ENCODE data around the gene MPRIP.
"Not testable (repeated sequence)": the region's sequence is repeated elsewhere in the genome, so short reads cannot be mapped to it uniquely, and the experiment has no call there.

The MPRIP gene

DNA sequence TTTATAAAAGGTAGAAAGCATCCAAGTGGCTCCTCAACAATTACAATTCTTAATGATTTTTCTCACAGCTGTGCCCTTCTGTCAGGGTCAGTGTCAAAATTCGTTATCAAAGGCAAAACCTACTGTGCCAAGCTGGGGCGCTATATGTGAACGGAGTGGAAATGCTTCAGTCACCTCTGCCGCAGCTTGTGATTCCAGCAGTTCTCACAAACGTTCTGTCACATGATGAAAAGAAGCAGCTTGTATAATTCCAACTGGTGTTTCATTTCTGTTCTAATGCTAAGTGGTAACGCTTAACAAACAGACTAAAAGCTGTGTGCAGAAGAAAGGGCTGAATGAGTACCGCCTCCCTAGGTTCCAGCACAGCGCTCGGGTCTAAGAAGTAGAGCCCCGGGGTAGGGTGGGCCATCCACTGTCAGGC is 149.7 kb downstream of the MPRIP start:
- TF ChIP-seq, protein P1, sequence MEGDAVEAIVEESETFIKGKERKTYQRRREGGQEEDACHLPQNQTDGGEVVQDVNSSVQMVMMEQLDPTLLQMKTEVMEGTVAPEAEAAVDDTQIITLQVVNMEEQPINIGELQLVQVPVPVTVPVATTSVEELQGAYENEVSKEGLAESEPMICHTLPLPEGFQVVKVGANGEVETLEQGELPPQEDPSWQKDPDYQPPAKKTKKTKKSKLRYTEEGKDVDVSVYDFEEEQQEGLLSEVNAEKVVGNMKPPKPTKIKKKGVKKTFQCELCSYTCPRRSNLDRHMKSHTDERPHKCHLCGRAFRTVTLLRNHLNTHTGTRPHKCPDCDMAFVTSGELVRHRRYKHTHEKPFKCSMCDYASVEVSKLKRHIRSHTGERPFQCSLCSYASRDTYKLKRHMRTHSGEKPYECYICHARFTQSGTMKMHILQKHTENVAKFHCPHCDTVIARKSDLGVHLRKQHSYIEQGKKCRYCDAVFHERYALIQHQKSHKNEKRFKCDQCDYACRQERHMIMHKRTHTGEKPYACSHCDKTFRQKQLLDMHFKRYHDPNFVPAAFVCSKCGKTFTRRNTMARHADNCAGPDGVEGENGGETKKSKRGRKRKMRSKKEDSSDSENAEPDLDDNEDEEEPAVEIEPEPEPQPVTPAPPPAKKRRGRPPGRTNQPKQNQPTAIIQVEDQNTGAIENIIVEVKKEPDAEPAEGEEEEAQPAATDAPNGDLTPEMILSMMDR (IDR thresholded peaks at IDR 0.05; ENCODE audit: low read depth, low read length): no peak
- no peak overlapping the region for H3K4me3 ChIP-seq (replicated peaks in 1 of 2; ENCODE audit: low read depth in 2 of 2, low read length in 2 of 2)
- no peak for DNase-seq (ENCODE audit: low read depth in 2 of 2)

DNA sequence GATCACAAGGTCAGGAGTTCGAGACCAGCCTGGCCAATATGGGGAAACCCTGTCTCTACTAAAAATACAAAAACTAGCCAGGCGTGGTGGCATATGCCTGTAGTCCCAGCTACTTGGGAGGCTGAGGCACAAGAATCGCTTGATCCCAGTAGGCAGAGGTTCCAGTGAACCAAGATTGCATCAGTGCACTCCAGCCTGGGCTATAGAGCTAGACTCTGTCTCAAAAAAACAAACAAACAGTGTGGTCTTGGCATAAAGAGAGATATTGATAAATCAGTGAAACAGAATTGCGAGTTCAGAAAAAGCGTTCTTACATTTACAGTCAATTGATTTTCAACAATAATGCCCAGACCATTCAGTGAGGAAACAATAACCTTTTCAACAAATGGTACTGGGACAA is 153.2 kb downstream of the MPRIP start:
- H3K4me3 ChIP-seq (replicated peaks in 1 of 2; ENCODE audit: low read depth in 2 of 2, low read length in 2 of 2); DNase-seq (ENCODE audit: low read depth in 2 of 2): not testable (repeated sequence)

DNA sequence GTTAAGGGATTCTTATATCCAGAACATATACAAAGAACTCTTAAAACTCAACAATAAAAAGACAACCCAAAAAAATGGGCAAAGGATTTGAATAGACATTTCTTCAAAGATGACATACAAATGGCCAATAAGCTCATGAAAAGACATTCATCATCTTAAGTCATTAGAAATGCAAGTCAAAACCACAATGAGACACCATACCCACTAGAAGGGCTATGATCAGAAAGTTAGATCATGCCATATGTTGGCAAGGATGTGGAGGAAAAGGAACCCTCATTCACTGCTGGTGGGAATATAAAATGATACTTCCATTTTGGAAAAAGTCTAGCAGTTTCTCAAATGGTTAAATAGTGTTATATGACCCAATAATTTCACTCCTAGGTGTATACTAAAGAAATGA is 154.5 kb downstream of the MPRIP start:
- no peak overlapping the region for H3K4me3 ChIP-seq (replicated peaks in 1 of 2; ENCODE audit: low read depth in 2 of 2, low read length in 2 of 2)
- TF ChIP-seq, protein P1 (IDR thresholded peaks at IDR 0.05; ENCODE audit: low read depth, low read length): no peak
- no peak for DNase-seq (ENCODE audit: low read depth in 2 of 2)

DNA sequence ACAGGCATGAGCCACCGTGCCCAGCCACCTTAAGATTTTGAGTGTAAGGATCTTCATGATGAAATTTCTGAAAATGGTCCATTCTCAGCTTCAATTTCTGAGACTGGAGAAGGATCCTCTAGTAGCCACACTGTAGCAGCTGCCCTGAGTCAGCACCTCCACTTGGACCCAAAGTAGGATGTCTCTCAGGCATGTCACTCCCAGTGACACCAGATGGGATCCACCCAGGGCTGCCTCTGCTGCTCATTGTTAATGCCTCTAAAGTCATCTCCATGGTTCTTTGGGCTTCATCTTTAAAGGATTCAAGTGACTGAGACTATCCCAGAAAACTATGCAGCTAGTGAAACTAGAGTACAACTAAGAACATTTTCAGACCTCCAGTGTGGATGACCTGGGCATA is 156.0 kb downstream of the MPRIP start:
- DNase-seq (ENCODE audit: low read depth in 2 of 2): no peak
- H3K4me3 ChIP-seq (replicated peaks in 1 of 2; ENCODE audit: low read depth in 2 of 2, low read length in 2 of 2): no peak overlapping the region
- TF ChIP-seq, protein P1 (IDR thresholded peaks at IDR 0.05; ENCODE audit: low read depth, low read length): no peak

GRCh38 chr17:17200311-17200710 is 158.1 kb downstream of the MPRIP start:
- DNase-seq (ENCODE audit: low read depth in 2 of 2): no peak
- no peak overlapping the region for H3K4me3 ChIP-seq (replicated peaks in 1 of 2; ENCODE audit: low read depth in 2 of 2, low read length in 2 of 2)
- TF ChIP-seq, protein P1 (IDR thresholded peaks at IDR 0.05; ENCODE audit: low read depth, low read length): no peak

GRCh38 chr17:17200831-17201230 is 158.6 kb downstream of the MPRIP start:
- DNase-seq (ENCODE audit: low read depth in 2 of 2): no peak
- TF ChIP-seq, protein P1 (IDR thresholded peaks at IDR 0.05; ENCODE audit: low read depth, low read length): no peak
- no peak overlapping the region for H3K4me3 ChIP-seq (replicated peaks in 1 of 2; ENCODE audit: low read depth in 2 of 2, low read length in 2 of 2)

- no peak for DNase-seq (ENCODE audit: low read depth in 2 of 2)
- no peak overlapping the region for H3K4me3 ChIP-seq (replicated peaks in 1 of 2; ENCODE audit: low read depth in 2 of 2, low read length in 2 of 2)
- TF ChIP-seq, protein P1 (IDR thresholded peaks at IDR 0.05; ENCODE audit: low read depth, low read length): no peak
Observed at GRCh38 chr17:17201271-17201670, 159.0 kb downstream of the MPRIP start.

Measured in cardiac fibroblast (primary cell).